IMR-90 (cell line): Measurements from ENCODE around the gene LGMN. TPM values are rescaled to one million over a fixed set of nuclear protein-coding genes. Genes with fewer than 3 reads are reported as not detected.

Source experiments
- ATAC-seq: fragments of 200-7000 bp; cut with Tn5 transposase; 2 replicates; pipeline ENCODE4 v1.9.1; 2020; ENCODE audit warnings: low read depth, mild to moderate bottlenecking, moderate library complexity
- BruUV-seq: library from RNA; stranded (reverse); fragments of 400-500 nt; replicated peaks from 2 replicates; lab custom pipeline; 2021; lab: Mats Ljungman, UMichigan
- CTCF ChIA-PET: fragments of 300-600 bp; formaldehyde crosslinking; extraction: SDS; loops from one replicate; lab custom pipeline; 2021; ENCODE audit warnings: antibody characterized with exemption; lab: Yijun Ruan, JAX
- POLR2A ChIA-PET: fragments of 300-600 bp; sonication (Branson Sonifier 250); formaldehyde crosslinking; loops from one replicate; lab custom pipeline; 2022; ENCODE audit warnings: antibody characterized with exemption; ENCODE audit not compliant: unreplicated experiment; lab: Charles Lee
- DNase-seq: peaks from one replicate; pipeline ENCODE4 v3.0.0; 2013
- H2AFZ ChIP-seq: replicated peaks from 2 replicates; pipeline ENCODE3; 2013; ENCODE audit warnings: low read length, mild to moderate bottlenecking; ENCODE audit not compliant: poor library complexity
- H2AK5ac ChIP-seq: 2 replicates; pipeline ENCODE4 v1.6.1; 2013; ENCODE audit warnings: low read depth, low read length, inconsistent platforms
- H2AK9ac ChIP-seq: replicated peaks from 2 replicates; pipeline ENCODE3; 2013; ENCODE audit warnings: mild to moderate bottlenecking, low read depth, low read length, moderate library complexity; ENCODE audit not compliant: poor library complexity
- H2BK120ac ChIP-seq: 2 replicates; pipeline ENCODE4 v1.6.1; 2013; ENCODE audit warnings: low read depth, low read length, inconsistent platforms
- H2BK15ac ChIP-seq: 3 replicates; pipeline ENCODE4 v1.6.1; 2013; ENCODE audit warnings: low read depth, low read length, inconsistent platforms
- H2BK20ac ChIP-seq: 2 replicates; pipeline ENCODE4 v1.6.1; 2013; ENCODE audit warnings: low read depth, mild to moderate bottlenecking, inconsistent platforms, low read length, moderate library complexity
- H2BK5ac ChIP-seq: 2 replicates; pipeline ENCODE4 v1.6.1; 2013; ENCODE audit warnings: mild to moderate bottlenecking, low read depth, low read length, inconsistent platforms; ENCODE audit not compliant: poor library complexity, severe bottlenecking
- H3K14ac ChIP-seq: replicated peaks from 2 replicates; pipeline ENCODE4 v1.6.1; 2013; ENCODE audit warnings: low read depth, low read length, inconsistent platforms
- H3K18ac ChIP-seq: 2 replicates; pipeline ENCODE4 v1.6.1; 2013; ENCODE audit warnings: low read depth, low read length, control low read depth
- H3K23ac ChIP-seq: 2 replicates; pipeline ENCODE4 v1.6.1; 2013; ENCODE audit warnings: low read depth, low read length, inconsistent platforms
- H3K27ac ChIP-seq: 2 replicates; pipeline ENCODE4 v1.5.1; 2013; ENCODE audit warnings: mild to moderate bottlenecking, control low read depth, low read length; ENCODE audit not compliant: insufficient read depth
- H3K27me3 ChIP-seq: 2 replicates; pipeline ENCODE4 v1.6.1; 2013; ENCODE audit warnings: low read length; ENCODE audit not compliant: control insufficient read depth, insufficient read depth
- H3K36me3 ChIP-seq: 2 replicates; pipeline ENCODE4 v1.6.1; 2013; ENCODE audit warnings: low read length, mixed read lengths; ENCODE audit not compliant: control insufficient read depth, insufficient read depth
- H3K4ac ChIP-seq: 2 replicates; pipeline ENCODE4 v1.6.1; 2013; ENCODE audit warnings: low read depth, low read length, inconsistent platforms
- H3K4me1 ChIP-seq: 2 replicates; pipeline ENCODE4 v1.6.1; 2013; ENCODE audit warnings: low read length, mixed read lengths; ENCODE audit not compliant: control insufficient read depth, insufficient read depth
- H3K4me2 ChIP-seq: 2 replicates; pipeline ENCODE4 v1.6.1; 2013; ENCODE audit warnings: low read depth, mild to moderate bottlenecking, control low read depth, low read length, moderate library complexity
- H3K4me3 ChIP-seq: 2 replicates; pipeline ENCODE4 v1.5.1; 2013; ENCODE audit warnings: low read depth, mild to moderate bottlenecking, control low read depth, low read length, moderate library complexity; ENCODE audit not compliant: insufficient read depth
- H3K56ac ChIP-seq: 2 replicates; pipeline ENCODE4 v1.6.1; 2013; ENCODE audit warnings: low read length, inconsistent platforms; ENCODE audit not compliant: insufficient read depth; ENCODE audit errors: extremely low read depth
- H3K79me1 ChIP-seq, 2 experiments: 2 replicates each; pipeline ENCODE4 v1.6.1; 2013; ENCODE audit warnings: low read length in 2 of 2, inconsistent platforms in 1 of 2, low read depth in 1 of 2
- H3K9ac ChIP-seq: 2 replicates; pipeline ENCODE4 v1.6.1; 2013; ENCODE audit warnings: low read depth, low read length, control low read depth
- H3K9me1 ChIP-seq: 2 replicates; pipeline ENCODE4 v1.6.1; 2013; ENCODE audit warnings: low read length, inconsistent platforms; ENCODE audit not compliant: insufficient read depth
- H3K9me3 ChIP-seq: 2 replicates; pipeline ENCODE4 v1.6.1; 2013; ENCODE audit warnings: low read length; ENCODE audit not compliant: control insufficient read depth, insufficient read depth
- H4K20me1 ChIP-seq: 2 replicates; pipeline ENCODE4 v1.6.1; 2013; ENCODE audit warnings: low read length, inconsistent platforms; ENCODE audit not compliant: insufficient read depth
- H4K5ac ChIP-seq: 2 replicates; pipeline ENCODE4 v1.6.1; 2013; ENCODE audit warnings: mild to moderate bottlenecking, low read depth, low read length, control low read depth
- H4K8ac ChIP-seq, 2 experiments: 2 replicates each; pipeline ENCODE4 v1.6.1; 2013; ENCODE audit warnings: low read depth in 2 of 2, low read length in 2 of 2, control low read depth in 1 of 2, inconsistent platforms in 1 of 2
- H4K91ac ChIP-seq: 2 replicates; pipeline ENCODE4 v1.6.1; 2013; ENCODE audit warnings: low read depth, low read length, inconsistent platforms; ENCODE audit not compliant: insufficient read depth
- CTCF ChIP-seq: conservative IDR thresholded peaks from 2 replicates; pipeline ENCODE4 v1.5.1; 2012; ENCODE audit warnings: mild to moderate bottlenecking, low read depth, low read length, improper control_type of control experiment
- ELK1 ChIP-seq: fragments of 150-350 bp; IDR thresholded peaks from 2 replicates; pipeline ENCODE4 v1.6.1; 2016; ENCODE audit warnings: low read depth, mild to moderate bottlenecking, low read length, moderate library complexity, borderline replicate concordance
- MAZ ChIP-seq: IDR thresholded peaks from 2 replicates; pipeline ENCODE4 v1.6.1; 2012; ENCODE audit warnings: low read depth, mild to moderate bottlenecking, low read length, improper control_type of control experiment, moderate library complexity, borderline replicate concordance
- MXI1 ChIP-seq: IDR thresholded peaks from 2 replicates; pipeline ENCODE4 v1.6.1; 2012; ENCODE audit warnings: low read depth, mild to moderate bottlenecking, low read length, moderate library complexity, borderline replicate concordance
- NFE2L2 ChIP-seq: fragments of 150-350 bp; IDR thresholded peaks from 2 replicates; pipeline ENCODE4 v1.6.1; 2016; ENCODE audit warnings: low read depth, mild to moderate bottlenecking, low read length
- RFX5 ChIP-seq: IDR thresholded peaks from 2 replicates; pipeline ENCODE4 v1.8.0; 2012; ENCODE audit warnings: low read depth, mild to moderate bottlenecking, low read length, moderate library complexity
- USF2 ChIP-seq: fragments of 150-350 bp; IDR thresholded peaks from 2 replicates; pipeline ENCODE4 v1.6.1; 2017; ENCODE audit warnings: mild to moderate bottlenecking, antibody characterized with exemption, low read length, low read depth
- WGBS, 2 experiments: methylation state at CpG; one replicate each; pipeline versions ENCODE4 v1.1.5 to v1.1.7; 2013; ENCODE audit warnings: missing lambda C conversion rate in 2 of 2; ENCODE audit not compliant: insufficient read length in 1 of 2; ENCODE audit errors: extremely low coverage in 2 of 2; 5-methylcytosine and 5-hydroxymethylcytosine counted together
- dilution Hi-C: fragments of 300-500 bp; cut with HindIII; formaldehyde crosslinking; loops from one replicate; pipeline ENCODE4 v1.14.3; 2018; ENCODE audit warnings: low sequenced_read_pairs; ENCODE audit not compliant: unreplicated experiment
- in situ Hi-C: fragments of 300-500 bp; cut with MboI; formaldehyde crosslinking; loops from 3 replicates; pipeline ENCODE4 v1.14.3; 2019; ENCODE audit warnings: low sequenced_read_pairs, inconsistent platforms, mixed read lengths
- intact Hi-C: fragments of 100-400 bp; cut with micrococcal nuclease; formaldehyde crosslinking; loops from 2 replicates; pipeline ENCODE4 v1.10.0; 2022
- polyA plus RNA-seq, 3 experiments: library from polyadenylated mRNA; depleted of rRNA; stranded (reverse); fragments of >200 nt; gene quantifications; 2 replicates each; pipeline ENCODE4 v1.2.3, GENCODE V29; 2012; ENCODE audit warnings: low replicate concordance in 1 of 3
- total RNA-seq: library from RNA; depleted of rRNA; stranded (reverse); fragments of >200 nt; gene quantifications from 2 replicates; pipeline ENCODE4 v1.2.3, GENCODE V29; 2012

Gene LGMN
- total and polyA plus RNA-seq, 2 of the 4 experiments (the other 2 are of a cell fraction), result 19.2 to 39.3 TPM

GRCh38 chr14:92685784-92686355 is 62.6 kb downstream of the LGMN start:
- H3K27me3 ChIP-seq, result no peaks in the 10 kb centered on the region
- no peaks in the 10 kb centered on the region for H3K9me3 ChIP-seq
- H2AK9ac ChIP-seq, result no peak overlapping the region
- 0 out of 2 replicates have a peak, but pooled peaks cover 2% of the 10 kb centered on the region for H3K4me1 ChIP-seq
- H2BK15ac ChIP-seq, result no peak overlapping the region
- no TSS peak for BruUV-seq
- intact Hi-C loops (loop anchor here (1.0 kb wide), 1 partner anchor 146 kb away; no protein-coding TSS in a partner anchor), in situ Hi-C loops (loop anchor here (10.0 kb wide), 1 partner anchor 561 kb away; the partner anchor contains the start of genes CPSF2 and NDUFB1), dilution Hi-C loops (no loop called here)
- no peak overlapping the region for H3K27ac ChIP-seq
- peaks cover 0 to 5% of the 10 kb centered on the region in 2 experiments; a peak in 1 of 4 replicates for H3K79me1 ChIP-seq
- H4K8ac ChIP-seq, result no peak overlapping the region
- ChIA-PET POLR2A (no interaction called here), CTCF (interaction anchor here (0.7 to 1.3 kb wide), 5 partner anchors 34 to 107 kb away, joined by 3 to 4 read pairs (median 3); no protein-coding TSS in a partner anchor)
- H3K9ac ChIP-seq, result no peak overlapping the region
- H2AK5ac ChIP-seq, result no peak overlapping the region
- H4K20me1 ChIP-seq, result 0 out of 2 replicates have a peak, but pooled peaks cover 3% of the 10 kb centered on the region
- H3K18ac ChIP-seq, result no peak overlapping the region
- no peak overlapping the region for H3K4me2 ChIP-seq
- H3K9me1 ChIP-seq, result no peaks in the 10 kb centered on the region
- no peak overlapping the region for H3K4ac ChIP-seq
- no peak overlapping the region for H2BK120ac ChIP-seq
- H4K91ac ChIP-seq, result no peak overlapping the region
- TF ChIP-seq MAZ (no peak), NFE2L2 (no peak), MXI1 (no peak), CTCF (no peak), USF2 (no peak), RFX5 (no peak), ELK1 (no peak)
- H3K23ac ChIP-seq, result no peak overlapping the region
- H4K5ac ChIP-seq, result no peak overlapping the region
- H3K56ac ChIP-seq, result no peak overlapping the region
- WGBS, 2 experiments, result 90% methylated on average over 2 of the region's 4 CpGs; no CpG with 5 or more reads in 1 of the 2 experiments
- no peak overlapping the region for H3K14ac ChIP-seq
- no peak overlapping the region for H2AFZ ChIP-seq
- no peak overlapping the region for H2BK5ac ChIP-seq
- no peak for DNase-seq
- no peak for ATAC-seq
- no peak overlapping the region for H2BK20ac ChIP-seq
- H3K36me3 ChIP-seq, result peaks cover 37% of the 10 kb centered on the region
- no peak overlapping the region for H3K4me3 ChIP-seq
